SH-SY5Y (cell line): Measurements from ENCODE around the gene KLHL14.

Experiments
- GATA2 ChIP-seq: IDR thresholded peaks from 2 replicates; pipeline ENCODE4 v1.6.1; 2011; ENCODE audit warnings: mild to moderate bottlenecking, low read depth, low read length
- GATA3 ChIP-seq: IDR thresholded peaks from 2 replicates; pipeline ENCODE4 v1.6.1; 2011; ENCODE audit warnings: low read depth, mild to moderate bottlenecking, low read length, moderate library complexity

DNA sequence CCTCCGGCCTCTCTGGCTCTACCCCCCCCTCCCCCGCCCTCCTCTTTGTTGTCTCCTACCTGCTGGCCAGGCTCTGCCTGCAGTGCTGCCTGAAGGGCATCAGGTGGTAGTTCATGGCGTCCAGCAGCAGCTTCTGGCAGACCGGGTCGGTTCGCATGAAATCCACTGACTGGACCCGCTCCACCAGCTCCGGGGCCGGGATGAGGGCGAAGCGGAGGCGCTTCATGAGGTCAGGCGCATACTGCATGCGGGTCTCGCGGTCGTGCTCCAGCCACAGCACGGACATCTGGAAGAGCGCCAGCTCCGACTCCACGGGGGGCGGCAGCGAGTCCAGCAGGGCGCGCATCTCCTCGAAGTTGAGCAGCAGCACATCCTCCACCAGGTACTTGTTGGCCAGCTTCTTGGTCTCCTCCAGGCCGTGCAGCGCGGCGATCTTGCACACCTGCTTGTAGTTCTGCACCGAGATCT lies 3.2 kb downstream of the KLHL14 start:
- TF ChIP-seq GATA2 (no peak), GATA3 (no peak)
